ENCODE data around the gene SLC38A6.

The SLC38A6 gene

GRCh38 chr14:60975551-60975950 lies 5.5 kb upstream of the SLC38A6 start:
- DNase-seq (ENCODE audit: extremely low read depth in 1 of 2, low read depth in 1 of 2), result no peak

GRCh38 chr14:60977847-60978246 lies 3.2 kb upstream of the SLC38A6 start:
- DNase-seq (ENCODE audit: extremely low read depth in 1 of 2, low read depth in 1 of 2), result no peak

- DNase-seq (ENCODE audit: extremely low read depth in 1 of 2, low read depth in 1 of 2), result no peak
These were observed 799 bp downstream of the SLC38A6 start for GRCh38 chr14:60981633-60982455.

GRCh38 chr14:60984196-60984595 lies 3.2 kb downstream of the SLC38A6 start:
- no peak for DNase-seq (ENCODE audit: extremely low read depth in 1 of 2, low read depth in 1 of 2)

GRCh38 chr14:60986500-60986899 lies 5.5 kb downstream of the SLC38A6 start:
- no peak for DNase-seq (ENCODE audit: extremely low read depth in 1 of 2, low read depth in 1 of 2)

- DNase-seq (ENCODE audit: extremely low read depth in 1 of 2, low read depth in 1 of 2), result no peak
These were observed 8.6 kb downstream of the SLC38A6 start for GRCh38 chr14:60989599-60989998.

- no peak for DNase-seq (ENCODE audit: extremely low read depth in 1 of 2, low read depth in 1 of 2)
These were observed 17.6 kb downstream of the SLC38A6 start for GRCh38 chr14:60998617-60999016.

GRCh38 chr14:60999536-60999935 lies 18.5 kb downstream of the SLC38A6 start:
- DNase-seq (ENCODE audit: extremely low read depth in 1 of 2, low read depth in 1 of 2), result no peak

- DNase-seq (ENCODE audit: extremely low read depth in 1 of 2, low read depth in 1 of 2), result no peak
These were observed 22.5 kb downstream of the SLC38A6 start for GRCh38 chr14:61003571-61003970.

- DNase-seq (ENCODE audit: extremely low read depth in 1 of 2, low read depth in 1 of 2), result no peak
These were observed 38.5 kb downstream of the SLC38A6 start for GRCh38 chr14:61019537-61019936.

- DNase-seq (ENCODE audit: extremely low read depth in 1 of 2, low read depth in 1 of 2), result peak; percentile 15 to 17
These were observed 44.5 kb downstream of the SLC38A6 start for GRCh38 chr14:61025251-61026223.

GRCh38 chr14:61026526-61026925 lies 45.5 kb downstream of the SLC38A6 start:
- DNase-seq (ENCODE audit: extremely low read depth in 1 of 2, low read depth in 1 of 2), result no peak

GRCh38 chr14:61031026-61031425 lies 50.0 kb downstream of the SLC38A6 start:
- no peak for DNase-seq (ENCODE audit: extremely low read depth in 1 of 2, low read depth in 1 of 2)

- no peak for DNase-seq (ENCODE audit: extremely low read depth in 1 of 2, low read depth in 1 of 2)
These were observed 52.0 kb downstream of the SLC38A6 start for GRCh38 chr14:61033054-61033453.

- DNase-seq (ENCODE audit: extremely low read depth in 1 of 2, low read depth in 1 of 2), result no peak
These were observed 52.8 kb downstream of the SLC38A6 start for GRCh38 chr14:61033855-61034254.

- DNase-seq (ENCODE audit: extremely low read depth in 1 of 2, low read depth in 1 of 2), result no peak
These were observed 53.5 kb downstream of the SLC38A6 start for GRCh38 chr14:61034416-61035120.

GRCh38 chr14:61037215-61037614 lies 56.2 kb downstream of the SLC38A6 start:
- no peak for DNase-seq (ENCODE audit: extremely low read depth in 1 of 2, low read depth in 1 of 2)

- DNase-seq (ENCODE audit: extremely low read depth in 1 of 2, low read depth in 1 of 2), result no peak
These were observed 60.7 kb downstream of the SLC38A6 start for GRCh38 chr14:61041704-61042103.

GRCh38 chr14:61042220-61042619 lies 61.2 kb downstream of the SLC38A6 start:
- no peak for DNase-seq (ENCODE audit: extremely low read depth in 1 of 2, low read depth in 1 of 2)

GRCh38 chr14:61043506-61043905 lies 62.5 kb downstream of the SLC38A6 start:
- no peak for DNase-seq (ENCODE audit: extremely low read depth in 1 of 2, low read depth in 1 of 2)

GRCh38 chr14:61047021-61047420 lies 66.0 kb downstream of the SLC38A6 start:
- DNase-seq (ENCODE audit: extremely low read depth in 1 of 2, low read depth in 1 of 2), result no peak

All from activated CD8-positive, alpha-beta memory T cell treated with anti-CD3 and anti-CD28 coated beads for 1 hour (primary cell).